H1 (cell line): Measurements from ENCODE around the gene PHF1.

Experiments
- BACH1 ChIP-seq: IDR thresholded peaks from 2 replicates; pipeline ENCODE4 v1.6.1; 2012; ENCODE audit warnings: low read length, improper control_type of control experiment
- CEBPB ChIP-seq: IDR thresholded peaks from 2 replicates; pipeline ENCODE4 v1.6.1; 2012; ENCODE audit warnings: low read depth, low read length
- CHD1 ChIP-seq: IDR thresholded peaks from 2 replicates; pipeline ENCODE4 v1.6.1; 2012; ENCODE audit warnings: low read depth, low read length, improper control_type of control experiment
- CTCF ChIP-seq, 3 experiments: IDR thresholded peaks; 1 replicate in 2 of 3; 2 replicates in 1 of 3; pipeline versions ENCODE4 v1.5.1 to v1.6.1; 2011; ENCODE audit warnings: low read length in 3 of 3, mild to moderate bottlenecking in 3 of 3, inconsistent platforms in 2 of 3, low read depth in 1 of 3, moderate library complexity in 1 of 3; ENCODE audit not compliant: insufficient read depth in 1 of 3; ENCODE audit errors: control extremely low read depth in 1 of 3
- E2F6 ChIP-seq: IDR thresholded peaks from 2 replicates; pipeline ENCODE4 v1.6.1; 2012; ENCODE audit warnings: inconsistent platforms
- EP300 ChIP-seq, 2 experiments: IDR thresholded peaks; 1 replicate in 1 of 2; 2 replicates in 1 of 2; pipeline ENCODE4 v1.6.1; 2011 to 2012; ENCODE audit warnings: low read depth in 2 of 2, low read length in 2 of 2, mild to moderate bottlenecking in 2 of 2, borderline replicate concordance in 1 of 2, inconsistent platforms in 1 of 2, moderate library complexity in 1 of 2
- EZH2 ChIP-seq: fragments of 200-600 bp; sonication (generic); IDR thresholded peaks from 2 replicates; pipeline ENCODE4 v1.7.1; 2012; ENCODE audit warnings: low read depth, mild to moderate bottlenecking, moderate library complexity, low read length, inconsistent platforms; ENCODE audit not compliant: severe bottlenecking
- FOSL1 ChIP-seq: IDR thresholded peaks from 2 replicates; pipeline ENCODE4 v1.6.1; 2011; ENCODE audit warnings: mild to moderate bottlenecking, low read depth, low read length, moderate library complexity; ENCODE audit not compliant: insufficient read depth
- POLR2A ChIP-seq, 2 experiments: IDR thresholded peaks; 1 replicate in 1 of 2; 2 replicates in 1 of 2; pipeline ENCODE4 v1.6.1; 2011; ENCODE audit warnings: low read depth in 2 of 2, low read length in 2 of 2, mild to moderate bottlenecking in 2 of 2; ENCODE audit errors: control extremely low read depth in 1 of 2
- POLR2AphosphoS5 ChIP-seq: IDR thresholded peaks from 2 replicates; pipeline ENCODE4 v1.6.1; 2011; ENCODE audit warnings: low read depth, low read length
- TAF1 ChIP-seq: IDR thresholded peaks from 2 replicates; pipeline ENCODE4 v1.6.1; 2011; ENCODE audit warnings: mild to moderate bottlenecking, low read depth, low read length
- TAF7 ChIP-seq: optimal IDR thresholded peaks from 2 replicates; pipeline ENCODE3; 2011; ENCODE audit warnings: low read depth, mild to moderate bottlenecking, inconsistent platforms, low read length, moderate library complexity, borderline replicate concordance
- YY1 ChIP-seq: IDR thresholded peaks from 2 replicates; pipeline ENCODE4 v1.6.1; 2011; ENCODE audit warnings: low read depth, mild to moderate bottlenecking, low read length
- ZNF274 ChIP-seq: IDR thresholded peaks from 2 replicates; pipeline ENCODE4 v1.7.0; 2012; ENCODE audit warnings: low read length, borderline replicate concordance; ENCODE audit errors: extremely low read depth

- TF ChIP-seq E2F6 (peak; percentile 71), EZH2 (no peak), TAF7 (no peak), CTCF (IDR thresholded peaks at IDR 0.05; ENCODE audit: control extremely low read depth in 1 of 3, insufficient read depth in 1 of 3, low read depth in 1 of 3, low read length in 3 of 3) (peak; percentile 96 to 99 (median 99)), CEBPB (no peak), ZNF274 (no peak), FOSL1 (no peak), POLR2A (IDR thresholded peaks at IDR 0.05; ENCODE audit: control extremely low read depth in 1 of 2, low read depth in 2 of 2, low read length in 2 of 2) (peak in 1 of 2 experiments; percentile 43; a peak in 1 of 3 replicates), POLR2AphosphoS5 (peak; percentile 62; the same call in 1 of the 2 replicates), BACH1 (peak; percentile 15), TAF1 (peak; percentile 46; the same call in 1 of the 2 replicates), CHD1 (no peak), YY1 (no peak), EP300 (IDR thresholded peaks at IDR 0.05; ENCODE audit: borderline replicate concordance in 1 of 2, low read depth in 2 of 2, low read length in 2 of 2) (0 out of 3 replicates have a peak, but pooled peaks of 1 of the 2 experiments have one; percentile 18)
These were observed 19.4 kb upstream of the PHF1 start, which contains the start of gene KIFC1 for GRCh38 chr6:33391278-33391921.
